ENCODE results near the gene SPRR4. TPM values are rescaled to one million over a fixed set of nuclear protein-coding genes. Genes with fewer than 3 reads are reported as not detected.

Gene SPRR4
- total and polyA plus RNA-seq, 9 of the 15 experiments (the other 6 are each of a cell fraction or from before 2014, with no cell fraction given) = not detected

GRCh38 chr1:152959273-152959672 is 11.2 kb upstream of the SPRR4 start:
- TF ChIP-seq ZBTB26 (CRISPR knock-in tag; IDR thresholded peaks at IDR 0.05) (no peak), PHF20 (IDR thresholded peaks at IDR 0.05; ENCODE audit: partially characterized antibody) (no peak), ZZZ3 (IDR thresholded peaks at IDR 0.05) (no peak), BHLHE40 (IDR thresholded peaks at IDR 0.05; ENCODE audit: low read length) (no peak), ZNF408 (CRISPR knock-in tag; IDR thresholded peaks at IDR 0.05; ENCODE audit: low read depth) (no peak), ZNF212 (CRISPR knock-in tag; IDR thresholded peaks at IDR 0.05) (no peak), MITF (IDR thresholded peaks at IDR 0.05) (no peak), ETV1 (tag; conservative IDR thresholded peaks at IDR 0.05; ENCODE audit: low read depth) (no peak), GATAD2B (IDR thresholded peaks at IDR 0.05; ENCODE audit: borderline replicate concordance) (no peak), SMARCA4 (IDR thresholded peaks at IDR 0.05) (no peak), ZNF764 (CRISPR knock-in tag; IDR thresholded peaks at IDR 0.05; ENCODE audit: low read depth) (no peak), ZEB2 (IDR thresholded peaks at IDR 0.05) (no peak), ZNF79 (CRISPR knock-in tag; IDR thresholded peaks at IDR 0.05; ENCODE audit: low read depth) (no peak), SMARCA5 (IDR thresholded peaks at IDR 0.05) (no peak), JUNB (CRISPR knock-in tag; conservative IDR thresholded peaks at IDR 0.05) (no peak), CTCFL (IDR thresholded peaks at IDR 0.05; ENCODE audit: borderline replicate concordance, insufficient read depth, low read depth, low read length, poor library complexity, severe bottlenecking) (no peak), NR1H2 (CRISPR knock-in tag; IDR thresholded peaks at IDR 0.05) (no peak), NR2C1 (IDR thresholded peaks at IDR 0.05) (no peak), NR2C1 (tag; IDR thresholded peaks at IDR 0.05) (no peak)
- intact Hi-C loops (cut with micrococcal nuclease) (no loop called here), in situ Hi-C loops (cut with MboI) (loop anchor here (25.0 kb wide), 1 partner anchor 228 kb away; no protein-coding TSS in a partner anchor)
- Histone ChIP-seq H3K36me3 (ENCODE audit: control insufficient read depth, insufficient read depth, low read length) (no peaks in the 10 kb centered on the region), H4K20me1 (replicated peaks; ENCODE audit: control insufficient read depth, insufficient read depth, low read length) (no peaks in the 10 kb centered on the region), H3K9me3 (replicated peaks; ENCODE audit: control insufficient read depth, insufficient read depth, low read depth, low read length) (no peaks in the 10 kb centered on the region), H2AFZ (ENCODE audit: low read depth, low read length) (no peak overlapping the region), H3K4me1 (replicated peaks in 1 of 2; ENCODE audit: control insufficient read depth in 2 of 2, insufficient read depth in 2 of 2, low read length in 2 of 2) (no peaks in the 10 kb centered on the region), H3K4me2 (ENCODE audit: insufficient read depth, low read length) (no peak overlapping the region), H3K27me3 (ENCODE audit: control insufficient read depth in 2 of 2, insufficient read depth in 2 of 2, low read length in 2 of 2) (peaks cover 7 to 24% of the 10 kb centered on the region in 2 experiments; a peak in 4 of 5 replicates), H3K9ac (ENCODE audit: insufficient read depth in 1 of 2, low read depth in 2 of 2, low read length in 2 of 2) (no peak overlapping the region), H3K9me1 (ENCODE audit: control insufficient read depth, insufficient read depth, low read length) (no peaks in the 10 kb centered on the region), H3K27ac (ENCODE audit: extremely low read depth, low read depth, low read length) (no peak overlapping the region), H3K4me3 (no peak overlapping the region), H3K79me2 (ENCODE audit: control insufficient read depth, insufficient read depth, low read length) (no peaks in the 10 kb centered on the region)
- POLR2A ChIA-PET = no interaction called here
- ATAC-seq = no peak
- 3% methylated on average over 3 of the region's 3 CpGs for WGBS (ENCODE audit: insufficient coverage, low coverage, missing lambda C conversion rate)
- no peak for FAIRE-seq
- DNase-seq (ENCODE audit: extremely low read depth in 1 of 4, low spot score in 3 of 4) = no peak
- CTCF ChIA-PET (ENCODE audit: low intra/inter-chr PET ratio) = no interaction called here
- BruUV-seq (replicated peaks) = no TSS peak
